ENCODE data around the gene RBM28. TPM values are rescaled to one million over a fixed set of nuclear protein-coding genes. Genes with fewer than 3 reads are reported as not detected.

Gene RBM28
- total RNA-seq, 1 donor from 2014 or later: 35.7 TPM

GRCh38 chr7:128357217-128357613 lies 13.5 kb upstream of the RBM28 start:
- DNase-seq: no peak
- Histone ChIP-seq H3K4me3 (no peak overlapping the region), H3K4me1 (peaks cover 31% of the 10 kb centered on the region), H3K27me3 (ENCODE audit: low read depth) (peaks cover 54% of the 10 kb centered on the region), H3K27ac (replicated peaks) (no peak overlapping the region), H3K9me3 (replicated peaks) (no peaks in the 10 kb centered on the region), H3K36me3 (no peaks in the 10 kb centered on the region)
- TF ChIP-seq CTCF (IDR thresholded peaks at IDR 0.05; ENCODE audit: borderline replicate concordance): no peak
- intact Hi-C loops (cut with micrococcal nuclease): no loop called here

- Histone ChIP-seq H3K4me3 (no peak overlapping the region), H3K27ac (replicated peaks) (no peak overlapping the region), H3K4me1 (peaks cover 28% of the 10 kb centered on the region), H3K36me3 (no peaks in the 10 kb centered on the region), H3K9me3 (replicated peaks) (no peaks in the 10 kb centered on the region), H3K27me3 (ENCODE audit: low read depth) (peaks cover 51% of the 10 kb centered on the region)
- intact Hi-C loops (cut with micrococcal nuclease): no loop called here
- TF ChIP-seq CTCF (IDR thresholded peaks at IDR 0.05; ENCODE audit: borderline replicate concordance): no peak
- DNase-seq: no peak
These were observed 13.0 kb upstream of the RBM28 start for GRCh38 chr7:128356546-128357216.

GRCh38 chr7:128353610-128354009 lies 9.9 kb upstream of the RBM28 start:
- Histone ChIP-seq H3K27ac (replicated peaks) (no peak overlapping the region), H3K27me3 (ENCODE audit: low read depth) (peaks cover 44% of the 10 kb centered on the region), H3K4me3 (no peak overlapping the region), H3K9me3 (replicated peaks) (no peaks in the 10 kb centered on the region), H3K4me1 (peaks cover 23% of the 10 kb centered on the region), H3K36me3 (no peaks in the 10 kb centered on the region)
- intact Hi-C loops (cut with micrococcal nuclease): no loop called here
- TF ChIP-seq CTCF (IDR thresholded peaks at IDR 0.05; ENCODE audit: borderline replicate concordance): no peak
- no peak for DNase-seq

GRCh38 chr7:128353189-128353588 lies 9.5 kb upstream of the RBM28 start:
- Histone ChIP-seq H3K4me1 (peaks cover 23% of the 10 kb centered on the region), H3K36me3 (no peaks in the 10 kb centered on the region), H3K27ac (replicated peaks) (no peak overlapping the region), H3K4me3 (no peak overlapping the region), H3K9me3 (replicated peaks) (no peaks in the 10 kb centered on the region), H3K27me3 (ENCODE audit: low read depth) (peaks cover 43% of the 10 kb centered on the region)
- DNase-seq: no peak
- intact Hi-C loops (cut with micrococcal nuclease): no loop called here
- TF ChIP-seq CTCF (IDR thresholded peaks at IDR 0.05; ENCODE audit: borderline replicate concordance): no peak

- Histone ChIP-seq H3K4me1 (peaks cover 23% of the 10 kb centered on the region), H3K4me3 (peak overlapping the region; percentile 58), H3K36me3 (no peaks in the 10 kb centered on the region), H3K27ac (replicated peaks) (no peak overlapping the region), H3K27me3 (ENCODE audit: low read depth) (peaks cover 43% of the 10 kb centered on the region), H3K9me3 (replicated peaks) (no peaks in the 10 kb centered on the region)
- TF ChIP-seq CTCF (IDR thresholded peaks at IDR 0.05; ENCODE audit: borderline replicate concordance): no peak
- no peak for DNase-seq
- intact Hi-C loops (cut with micrococcal nuclease): no loop called here
These were observed 8.9 kb upstream of the RBM28 start for GRCh38 chr7:128352636-128353035.

Measured in left ventricle myocardium inferior (tissue), 1 donor.